ENCODE results near the gene OR5M3. TPM values are rescaled to one million over a fixed set of nuclear protein-coding genes. Genes with fewer than 3 reads are reported as not detected.

Gene OR5M3
- total RNA-seq, 4 donors from 2014 or later, result not detected

DNA sequence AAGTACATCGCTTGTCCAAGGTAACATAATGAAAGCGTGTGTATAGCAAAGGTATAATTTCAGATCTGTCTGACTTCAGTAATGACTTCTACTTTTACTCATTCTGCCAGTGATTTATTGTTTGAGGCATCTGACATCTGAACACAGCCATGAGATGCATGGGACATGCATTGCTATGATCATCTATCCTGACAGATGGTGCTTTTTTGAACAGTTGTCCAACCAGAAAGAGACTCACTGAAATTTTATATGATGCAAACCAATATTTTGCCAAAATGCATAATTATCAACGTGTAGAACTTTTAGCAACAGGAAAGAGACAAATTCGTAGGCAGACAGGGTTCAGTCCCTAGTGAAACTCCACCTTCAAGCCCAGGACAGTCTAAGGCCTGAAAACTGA is 19.6 kb downstream of the OR5M3 start:
- 69 to 77% methylated on average over 4 of the region's 4 CpGs for WGBS, 2 donors
- DNase-seq (ENCODE audit: low spot score in 2 of 2), result no peak
- Histone ChIP-seq H3K4me3 (no peak overlapping the region), H3K9me3 (peaks cover 0 to 2% (median 0%) of the 10 kb centered on the region in 4 donors), H3K27ac (no peak overlapping the region), H3K27me3 (no peaks in the 10 kb centered on the region), H3K4me1 (no peaks in the 10 kb centered on the region), H3K36me3 (no peaks in the 10 kb centered on the region)
- TF ChIP-seq EP300 (IDR thresholded peaks at IDR 0.05), result no peak
- TF ChIP-seq, protein P1, sequence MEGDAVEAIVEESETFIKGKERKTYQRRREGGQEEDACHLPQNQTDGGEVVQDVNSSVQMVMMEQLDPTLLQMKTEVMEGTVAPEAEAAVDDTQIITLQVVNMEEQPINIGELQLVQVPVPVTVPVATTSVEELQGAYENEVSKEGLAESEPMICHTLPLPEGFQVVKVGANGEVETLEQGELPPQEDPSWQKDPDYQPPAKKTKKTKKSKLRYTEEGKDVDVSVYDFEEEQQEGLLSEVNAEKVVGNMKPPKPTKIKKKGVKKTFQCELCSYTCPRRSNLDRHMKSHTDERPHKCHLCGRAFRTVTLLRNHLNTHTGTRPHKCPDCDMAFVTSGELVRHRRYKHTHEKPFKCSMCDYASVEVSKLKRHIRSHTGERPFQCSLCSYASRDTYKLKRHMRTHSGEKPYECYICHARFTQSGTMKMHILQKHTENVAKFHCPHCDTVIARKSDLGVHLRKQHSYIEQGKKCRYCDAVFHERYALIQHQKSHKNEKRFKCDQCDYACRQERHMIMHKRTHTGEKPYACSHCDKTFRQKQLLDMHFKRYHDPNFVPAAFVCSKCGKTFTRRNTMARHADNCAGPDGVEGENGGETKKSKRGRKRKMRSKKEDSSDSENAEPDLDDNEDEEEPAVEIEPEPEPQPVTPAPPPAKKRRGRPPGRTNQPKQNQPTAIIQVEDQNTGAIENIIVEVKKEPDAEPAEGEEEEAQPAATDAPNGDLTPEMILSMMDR (IDR thresholded peaks at IDR 0.05), result no peak
- no peak for TF ChIP-seq POLR2A (IDR thresholded peaks at IDR 0.05)

Other genes starting within 250 kb of the OR5M3 start
- not detected for gene OR5T2, start 239.1 kb downstream of the OR5M3 start, total RNA-seq
- not detected for gene OR5T3, start 221.1 kb downstream of the OR5M3 start, total RNA-seq
- gene OR5T1, start 199.2 kb downstream of the OR5M3 start, total RNA-seq, result not detected
- gene OR8H1, start 181.1 kb downstream of the OR5M3 start, total RNA-seq, result not detected
- not detected for gene OR8K3, start 158.2 kb downstream of the OR5M3 start, total RNA-seq
- gene OR8K1, start 127.3 kb downstream of the OR5M3 start, total RNA-seq, result not detected
- not detected for gene OR8J1, start 119.1 kb downstream of the OR5M3 start, total RNA-seq
- gene OR8U1, start 97.7 kb downstream of the OR5M3 start, total RNA-seq, result not detected
- gene OR5AL1, start 60.7 kb downstream of the OR5M3 start, total RNA-seq, result not detected
- gene OR5M8, start 18.0 kb upstream of the OR5M3 start, total RNA-seq, result not detected
- not detected for gene OR5M11, start 69.9 kb upstream of the OR5M3 start, total RNA-seq
- gene OR5M10, start 104.4 kb upstream of the OR5M3 start, total RNA-seq, result not detected
- gene OR5M1, start 141.5 kb upstream of the OR5M3 start, total RNA-seq, result not detected
- not detected for gene OR5AP2, start 169.1 kb upstream of the OR5M3 start, total RNA-seq
- gene OR5AR1, start 190.3 kb upstream of the OR5M3 start, total RNA-seq, result not detected
- not detected for gene OR9G1, start 225.7 kb upstream of the OR5M3 start, total RNA-seq